Measurements from ENCODE around the gene ZNF701.
"Not testable (repeated sequence)": the region's sequence is repeated elsewhere in the genome, so short reads cannot be mapped to it uniquely, and the experiment has no call there.

ZNF701 gene

DNA sequence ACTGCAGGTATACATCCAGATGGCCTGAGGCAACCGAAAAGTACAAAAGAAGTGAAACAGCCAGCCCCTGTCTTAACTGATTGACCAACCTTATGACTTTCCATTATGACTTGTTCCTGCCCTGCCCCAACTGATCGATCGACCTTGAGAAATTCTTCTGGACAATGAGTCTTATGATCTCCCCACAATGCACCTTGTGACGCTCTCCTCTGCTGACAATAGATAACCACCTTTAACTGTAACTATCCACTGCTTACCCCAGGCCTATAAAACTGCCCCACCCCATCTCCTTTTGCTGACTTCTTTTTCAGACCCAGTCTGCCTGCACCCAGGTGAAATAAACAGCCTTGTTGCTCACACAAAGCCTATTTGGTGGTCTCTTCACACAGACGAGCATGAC, 56.8 kb downstream of the ZNF701 start:
- no peak for TF ChIP-seq MAX (IDR thresholded peaks at IDR 0.05; ENCODE audit: low read depth, low read length)
- TF ChIP-seq MYC (IDR thresholded peaks at IDR 0.05; ENCODE audit: low read depth, low read length): no peak
- no peak for TF ChIP-seq POLR2A (IDR thresholded peaks at IDR 0.05; ENCODE audit: extremely low read depth, insufficient read length)
- TF ChIP-seq, protein P1, sequence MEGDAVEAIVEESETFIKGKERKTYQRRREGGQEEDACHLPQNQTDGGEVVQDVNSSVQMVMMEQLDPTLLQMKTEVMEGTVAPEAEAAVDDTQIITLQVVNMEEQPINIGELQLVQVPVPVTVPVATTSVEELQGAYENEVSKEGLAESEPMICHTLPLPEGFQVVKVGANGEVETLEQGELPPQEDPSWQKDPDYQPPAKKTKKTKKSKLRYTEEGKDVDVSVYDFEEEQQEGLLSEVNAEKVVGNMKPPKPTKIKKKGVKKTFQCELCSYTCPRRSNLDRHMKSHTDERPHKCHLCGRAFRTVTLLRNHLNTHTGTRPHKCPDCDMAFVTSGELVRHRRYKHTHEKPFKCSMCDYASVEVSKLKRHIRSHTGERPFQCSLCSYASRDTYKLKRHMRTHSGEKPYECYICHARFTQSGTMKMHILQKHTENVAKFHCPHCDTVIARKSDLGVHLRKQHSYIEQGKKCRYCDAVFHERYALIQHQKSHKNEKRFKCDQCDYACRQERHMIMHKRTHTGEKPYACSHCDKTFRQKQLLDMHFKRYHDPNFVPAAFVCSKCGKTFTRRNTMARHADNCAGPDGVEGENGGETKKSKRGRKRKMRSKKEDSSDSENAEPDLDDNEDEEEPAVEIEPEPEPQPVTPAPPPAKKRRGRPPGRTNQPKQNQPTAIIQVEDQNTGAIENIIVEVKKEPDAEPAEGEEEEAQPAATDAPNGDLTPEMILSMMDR (IDR thresholded peaks at IDR 0.05; ENCODE audit: low read depth, low read length): no peak
- DNase-seq (ENCODE audit: low read depth): no peak
- no peak overlapping the region for H3K4me3 ChIP-seq (ENCODE audit: low read depth, low read length)

GRCh38 chr19:52627441-52627840, 57.4 kb downstream of the ZNF701 start:
- not testable (repeated sequence) for H3K4me3 ChIP-seq (ENCODE audit: low read depth, low read length); DNase-seq (ENCODE audit: low read depth)

DNA sequence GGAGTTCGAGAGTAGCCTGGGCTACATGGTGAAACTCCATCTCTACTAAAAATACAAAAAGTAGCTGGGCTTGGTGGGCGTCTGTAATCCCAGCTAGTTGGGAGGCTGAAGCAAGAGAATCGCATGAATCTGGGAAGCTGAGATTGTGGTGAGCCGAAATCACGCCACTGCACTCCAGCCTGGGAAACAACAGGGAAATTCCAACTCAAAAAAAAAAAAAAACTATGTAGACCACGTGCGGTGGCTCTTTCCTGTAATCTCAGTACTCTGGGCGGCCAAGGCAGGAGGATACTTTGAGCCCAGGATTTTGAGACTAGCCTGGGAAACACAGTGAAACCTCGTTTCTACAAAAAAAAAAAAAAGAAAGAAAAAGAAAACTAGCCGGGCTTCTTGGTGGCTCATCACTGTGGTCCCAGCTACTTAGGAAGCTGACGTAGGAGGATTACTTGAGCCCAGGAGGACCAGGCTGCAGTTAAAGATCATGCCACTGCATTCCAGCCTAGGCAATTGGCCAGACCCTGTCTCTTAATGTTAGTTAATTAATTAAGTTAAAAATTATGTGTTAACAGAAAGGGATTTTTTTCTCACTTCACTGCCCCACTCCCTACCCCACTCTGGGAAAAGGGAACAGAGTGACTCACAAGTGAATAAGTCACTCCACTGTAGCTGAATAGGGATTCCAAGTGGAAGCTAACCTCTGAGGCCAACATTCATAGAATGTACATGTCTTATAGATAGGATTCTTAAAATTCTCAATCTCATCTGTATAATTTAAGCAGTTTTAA, 65.9 kb downstream of the ZNF701 start:
- DNase-seq (ENCODE audit: low read depth): no peak
- TF ChIP-seq, protein P1 (IDR thresholded peaks at IDR 0.05; ENCODE audit: low read depth, low read length): no peak
- no peak for TF ChIP-seq POLR2A (IDR thresholded peaks at IDR 0.05; ENCODE audit: extremely low read depth, insufficient read length)
- TF ChIP-seq MYC (IDR thresholded peaks at IDR 0.05; ENCODE audit: low read depth, low read length): no peak
- TF ChIP-seq MAX (IDR thresholded peaks at IDR 0.05; ENCODE audit: low read depth, low read length): no peak

More for the DNA sequence above, 65.9 kb downstream of the ZNF701 start:
- H3K4me3 ChIP-seq (ENCODE audit: low read depth, low read length): no peak overlapping the region

Measured in NB4 (cell line).